ENCODE results near the gene ELAVL4.

DNA sequence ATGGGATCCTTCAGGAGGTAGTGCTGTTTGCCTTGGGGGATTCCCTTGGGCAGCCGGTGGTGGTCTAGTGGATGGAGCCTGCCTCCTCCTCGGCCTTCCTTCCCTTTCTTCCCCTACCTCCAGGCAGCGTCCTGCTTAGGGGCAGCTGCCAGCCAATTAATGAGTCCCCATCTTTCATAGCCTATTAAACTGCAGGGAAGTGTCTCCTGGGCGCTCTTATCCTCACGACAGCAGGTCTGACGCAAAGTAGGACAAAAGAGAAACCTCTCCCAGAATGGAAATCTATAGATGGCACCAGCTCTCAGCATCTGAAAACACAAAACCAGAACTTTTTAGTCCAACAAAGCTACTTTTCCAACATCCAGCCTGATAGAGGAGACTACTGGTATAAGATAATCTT, 69.3 kb downstream of the ELAVL4 start:
- no peak for TF ChIP-seq CEBPB (IDR thresholded peaks at IDR 0.05)
- no peak for TF ChIP-seq TEAD4 (IDR thresholded peaks at IDR 0.05)
- TF ChIP-seq TAF1 (IDR thresholded peaks at IDR 0.05; ENCODE audit: low read depth), result no peak
- no peak for TF ChIP-seq CREB1 (IDR thresholded peaks at IDR 0.05; ENCODE audit: low read depth)
- no peak for TF ChIP-seq FOXM1 (IDR thresholded peaks at IDR 0.05; ENCODE audit: borderline replicate concordance, low read depth)
- no peak for TF ChIP-seq EP300 (IDR thresholded peaks at IDR 0.05; ENCODE audit: borderline replicate concordance)
- TF ChIP-seq, protein P1, sequence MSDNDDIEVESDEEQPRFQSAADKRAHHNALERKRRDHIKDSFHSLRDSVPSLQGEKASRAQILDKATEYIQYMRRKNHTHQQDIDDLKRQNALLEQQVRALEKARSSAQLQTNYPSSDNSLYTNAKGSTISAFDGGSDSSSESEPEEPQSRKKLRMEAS (IDR thresholded peaks at IDR 0.05), result no peak
- no peak for TF ChIP-seq REST (IDR thresholded peaks at IDR 0.05; ENCODE audit: low read depth)

Data from Ishikawa (cell line).